GM12872 (cell line): ENCODE measurements around the gene AXIN2.

Experiments used
- CTCF ChIP-seq: IDR thresholded peaks from 3 replicates; pipeline ENCODE4 v1.5.1; 2011; ENCODE audit warnings: low read depth, mild to moderate bottlenecking, low read length, moderate library complexity; ENCODE audit not compliant: insufficient read depth

AXIN2 gene

GRCh38 chr17:65599650-65600049 is 38.2 kb upstream of the AXIN2 start:
- no peak for TF ChIP-seq CTCF

GRCh38 chr17:65598746-65599145 is 37.3 kb upstream of the AXIN2 start:
- no peak for TF ChIP-seq CTCF

DNA sequence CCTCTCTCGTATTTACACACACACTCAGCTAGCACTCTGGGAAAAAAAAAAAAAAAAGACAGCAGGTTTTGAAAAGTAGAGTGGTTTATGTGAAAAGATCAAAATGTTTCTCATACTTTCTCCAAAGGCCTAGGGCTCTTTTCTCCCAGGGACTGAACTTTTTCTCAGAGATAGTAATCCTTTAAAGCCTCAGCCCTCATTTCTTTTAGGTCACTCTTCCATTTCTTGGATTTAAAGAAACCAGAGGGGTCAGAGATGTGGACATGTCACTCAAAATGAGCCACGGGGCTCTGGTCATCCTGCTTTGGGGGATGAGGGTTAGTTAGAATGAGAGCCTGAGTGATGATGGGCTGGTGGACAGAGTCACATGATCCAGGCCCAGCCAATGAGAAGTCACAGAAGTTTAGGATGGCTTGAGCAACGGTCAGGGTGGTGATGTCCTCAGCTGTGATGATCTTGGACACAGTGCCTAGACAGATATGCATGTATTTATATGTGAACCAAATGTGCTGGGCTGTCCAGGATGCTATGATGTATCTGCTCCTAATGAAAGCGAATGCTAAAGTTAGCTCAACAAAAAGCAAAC is 33.7 kb upstream of the AXIN2 start:
- no peak for TF ChIP-seq CTCF

DNA sequence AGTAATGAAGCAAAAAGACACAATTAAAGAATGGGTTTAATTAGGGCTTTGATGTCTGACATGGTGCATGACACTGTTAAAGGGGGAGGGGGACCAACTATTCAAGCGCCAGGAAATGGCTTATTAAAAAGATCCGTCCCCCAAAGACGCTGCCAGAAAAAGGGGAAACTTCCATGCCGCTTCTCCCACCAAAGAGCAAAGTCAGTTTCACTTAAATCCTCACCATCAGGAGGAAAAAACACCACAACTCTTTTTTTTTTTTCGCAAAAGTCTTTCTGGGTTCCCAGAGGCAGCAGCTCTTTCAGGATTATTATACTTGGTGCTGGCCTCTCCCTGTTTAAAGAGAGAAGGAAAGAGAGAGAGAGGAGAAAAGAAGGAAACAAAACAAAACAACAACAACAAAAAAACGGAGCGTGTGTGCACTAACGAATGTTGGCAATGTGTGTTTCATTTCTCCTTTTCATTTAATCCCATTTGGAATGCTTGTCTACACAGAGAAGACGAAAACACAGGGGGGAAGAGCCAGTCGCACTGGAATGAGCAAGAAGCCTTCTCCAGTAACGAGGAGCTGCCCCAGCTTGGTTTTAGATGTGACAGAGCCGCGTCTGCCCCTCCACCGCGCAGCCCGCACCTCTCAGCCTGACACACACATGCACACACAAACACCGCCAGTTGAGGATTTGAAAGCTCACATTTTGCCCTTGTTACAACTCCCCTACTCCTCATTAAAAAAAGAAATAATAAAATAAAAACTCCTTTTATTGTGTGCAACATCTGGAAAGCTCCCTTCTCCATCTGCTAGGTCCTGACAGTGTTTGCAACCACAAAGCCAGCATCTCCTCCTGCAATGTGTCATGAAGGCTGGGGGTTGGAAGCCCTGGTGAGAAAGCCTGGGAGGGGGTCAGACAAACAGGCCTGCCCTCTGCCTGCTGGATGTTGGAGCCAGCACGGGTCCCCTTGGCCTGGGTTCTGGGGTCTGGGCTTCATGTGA is 32.7 kb upstream of the AXIN2 start:
- TF ChIP-seq CTCF: no peak

GRCh38 chr17:65593092-65593854 is 31.8 kb upstream of the AXIN2 start:
- no peak for TF ChIP-seq CTCF

- no peak for TF ChIP-seq CTCF
Observed at GRCh38 chr17:65592125-65592965, 30.9 kb upstream of the AXIN2 start.
